B cell (primary cell): ENCODE data around the gene ICE2. TPM values are rescaled to one million over a fixed set of nuclear protein-coding genes. Genes with fewer than 3 reads are reported as not detected.

Experiments
- ATAC-seq: fragments of 200-7000 bp; cut with Tn5 transposase; one replicate; pipeline ENCODE4 v1.10.0; 2021; ENCODE audit warnings: low read depth, mild to moderate bottlenecking, moderate number of reproducible peaks, moderate library complexity
- CTCF ChIA-PET: fragments of 350-600 bp; sonication (Branson Sonifier 250); formaldehyde crosslinking; loops from one replicate; lab custom pipeline; 2021; ENCODE audit warnings: antibody characterized with exemption, inconsistent platforms; lab: Charles Lee
- POLR2A ChIA-PET: fragments of 350-600 bp; sonication (Branson Sonifier 250); formaldehyde crosslinking; loops from one replicate; lab custom pipeline; 2021; ENCODE audit warnings: antibody characterized with exemption; lab: Charles Lee
- DNase-seq: peaks from one replicate; pipeline ENCODE4 v3.0.0; 2013
- H2AFZ ChIP-seq: 2 replicates; pipeline ENCODE4 v1.6.1; 2012; ENCODE audit warnings: mild to moderate bottlenecking, low read depth, low read length; ENCODE audit not compliant: insufficient read depth, poor library complexity, severe bottlenecking
- H3K27ac ChIP-seq, 2 donors: 1 replicate in 1 of 2; 2 replicates in 1 of 2; pipeline ENCODE4 v1.5.1; 2012 to 2013; ENCODE audit warnings: low read length in 2 of 2, mild to moderate bottlenecking in 2 of 2, moderate library complexity in 1 of 2
- H3K27me3 ChIP-seq, 4 experiments: fragments of 200-600 bp in 1 of 4; sonication (generic) in 1 of 4; replicated peaks in 1 of 4; 1 replicate in 2 of 4; 2 replicates in 2 of 4; pipeline versions ENCODE4 v1.6.1 to v1.7.0; 2013 to 2016; ENCODE audit warnings: low read length in 3 of 4, mild to moderate bottlenecking in 2 of 4, mixed read lengths in 1 of 4, moderate library complexity in 1 of 4; ENCODE audit not compliant: insufficient read depth in 4 of 4, control insufficient read depth in 3 of 4; ENCODE audit errors: control extremely low read depth in 1 of 4
- H3K36me3 ChIP-seq, 2 experiments: replicated peaks in 1 of 2; 1 replicate in 1 of 2; 2 replicates in 1 of 2; pipeline versions ENCODE4 v1.6.1 to v1.7.1; 2013; ENCODE audit warnings: low read length in 1 of 2; ENCODE audit not compliant: insufficient read depth in 2 of 2, control insufficient read depth in 1 of 2; ENCODE audit errors: control extremely low read depth in 1 of 2, extremely low read depth in 1 of 2
- H3K4me1 ChIP-seq, 2 donors: fragments of 200-600 bp in 1 of 2; sonication (generic) in 1 of 2; 1 replicate in 1 of 2; 2 replicates in 1 of 2; pipeline versions ENCODE4 v1.5.1 to v1.6.1; 2013 to 2017; ENCODE audit warnings: low read length in 2 of 2; ENCODE audit not compliant: control insufficient read depth in 2 of 2, insufficient read depth in 2 of 2
- H3K4me2 ChIP-seq: replicated peaks from 2 replicates; pipeline ENCODE3; 2012; ENCODE audit warnings: mild to moderate bottlenecking, low read depth, low read length; ENCODE audit not compliant: poor library complexity, severe bottlenecking
- H3K4me3 ChIP-seq, 5 experiments: fragments of 200-600 bp in 1 of 5; sonication (generic) in 1 of 5; 1 replicate in 3 of 5; 2 replicates in 2 of 5; pipeline versions ENCODE4 v1.5.1 to v1.7.0; 2011 to 2016; ENCODE audit warnings: low read length in 4 of 5, mild to moderate bottlenecking in 4 of 5, low read depth in 2 of 5, control low read depth in 1 of 5, moderate library complexity in 1 of 5; ENCODE audit not compliant: insufficient read depth in 1 of 5; ENCODE audit errors: control extremely low read depth in 1 of 5, extremely low read depth in 1 of 5
- H3K79me2 ChIP-seq: fragments of 200-600 bp; sonication (generic); one replicate; pipeline ENCODE4 v1.6.0; 2016; ENCODE audit warnings: low read length; ENCODE audit not compliant: control insufficient read depth, insufficient read depth
- H3K9ac ChIP-seq: fragments of 200-600 bp; sonication (generic); 2 replicates; pipeline ENCODE4 v1.6.1; 2017; ENCODE audit warnings: mild to moderate bottlenecking, low read length, moderate library complexity
- H3K9me3 ChIP-seq, 3 donors: one replicate each; pipeline versions ENCODE4 v1.6.1 to v1.7.1; 2013; ENCODE audit warnings: low read length in 2 of 3; ENCODE audit not compliant: control insufficient read depth in 2 of 3, insufficient read depth in 1 of 3; ENCODE audit errors: control extremely low read depth in 1 of 3
- H4K20me1 ChIP-seq: 2 replicates; pipeline ENCODE4 v1.6.0; 2012; ENCODE audit warnings: mild to moderate bottlenecking, low read length; ENCODE audit not compliant: insufficient read depth, control insufficient read depth, poor library complexity, severe bottlenecking
- H3K27ac Mint-ChIP-seq: one replicate; pipeline ENCODE4 v1.8.0; 2021; ENCODE audit warnings: mixed read lengths
- H3K27me3 Mint-ChIP-seq: one replicate; pipeline ENCODE4 v1.8.0; 2021; ENCODE audit warnings: mixed read lengths
- H3K4me1 Mint-ChIP-seq: one replicate; pipeline ENCODE4 v1.8.0; 2021; ENCODE audit warnings: mixed read lengths
- H3K4me3 Mint-ChIP-seq: one replicate; pipeline ENCODE4 v1.8.0; 2021; ENCODE audit warnings: mixed read lengths
- H3K9me3 Mint-ChIP-seq: one replicate; pipeline ENCODE4 v1.8.0; 2022; ENCODE audit warnings: mixed read lengths; ENCODE audit not compliant: insufficient read depth
- EZH2 ChIP-seq: IDR thresholded peaks from 2 replicates; pipeline ENCODE4 v1.6.1; 2012; ENCODE audit warnings: borderline replicate concordance, low read depth, mild to moderate bottlenecking, moderate library complexity, low read length; ENCODE audit not compliant: insufficient read depth, poor library complexity, severe bottlenecking
- WGBS: methylation state at CpG from one replicate; pipeline ENCODE4 v1.1.5; 2013; ENCODE audit warnings: missing lambda C conversion rate; ENCODE audit not compliant: insufficient coverage; 5-methylcytosine and 5-hydroxymethylcytosine counted together
- intact Hi-C: fragments of 100-400 bp; cut with micrococcal nuclease; formaldehyde crosslinking; loops from one replicate; pipeline ENCODE4 v1.10.0; 2022
- polyA plus RNA-seq: library from polyadenylated mRNA; depleted of rRNA; stranded (reverse); fragments of >200 nt; gene quantifications from 2 replicates; pipeline ENCODE4 v1.2.3, GENCODE V29; 2012
- total RNA-seq, 2 donors: library from RNA; stranded (reverse); fragments of 120-200 nt in 1 of 2; gene quantifications; 1 replicate in 1 of 2; 2 replicates in 1 of 2; pipeline versions ENCODE4 v1.2.3 to v1.2.4, GENCODE V29; 2013 to 2022
- TF ChIP-seq, protein P1 (sequence below): fragments of 200-600 bp; IDR thresholded peaks from one replicate; pipeline ENCODE4 v1.8.0; 2022; ENCODE audit warnings: antibody characterized with exemption, mild to moderate bottlenecking

ICE2 gene
- total and polyA plus RNA-seq, 2 donors (not counting 1 experiment from before 2014, with no cell fraction given), result 19.0 to 71.2 TPM

- H3K9ac ChIP-seq, result no peak overlapping the region
- intact Hi-C loops, result loop anchor here (1.0 to 5.0 kb wide), 4 partner anchors 13 to 830 kb away; partner anchors contain the start of gene ICE2
- H3K9me3 Mint-ChIP-seq, result no peaks in the 10 kb centered on the region
- no peaks in the 10 kb centered on the region for H3K79me2 ChIP-seq
- ChIA-PET POLR2A (no interaction called here), CTCF (interaction anchor here (0.6 to 7.9 kb wide), 44 partner anchors 9 to 990 kb away, joined by 3 to 158 read pairs (median 4); partner anchors contain the start of genes ANXA2 and ICE2)
- no peak overlapping the region for H3K27ac ChIP-seq
- peak overlapping the region; percentile 42 for H2AFZ ChIP-seq
- no peak for TF ChIP-seq EZH2
- TF ChIP-seq, protein P1, sequence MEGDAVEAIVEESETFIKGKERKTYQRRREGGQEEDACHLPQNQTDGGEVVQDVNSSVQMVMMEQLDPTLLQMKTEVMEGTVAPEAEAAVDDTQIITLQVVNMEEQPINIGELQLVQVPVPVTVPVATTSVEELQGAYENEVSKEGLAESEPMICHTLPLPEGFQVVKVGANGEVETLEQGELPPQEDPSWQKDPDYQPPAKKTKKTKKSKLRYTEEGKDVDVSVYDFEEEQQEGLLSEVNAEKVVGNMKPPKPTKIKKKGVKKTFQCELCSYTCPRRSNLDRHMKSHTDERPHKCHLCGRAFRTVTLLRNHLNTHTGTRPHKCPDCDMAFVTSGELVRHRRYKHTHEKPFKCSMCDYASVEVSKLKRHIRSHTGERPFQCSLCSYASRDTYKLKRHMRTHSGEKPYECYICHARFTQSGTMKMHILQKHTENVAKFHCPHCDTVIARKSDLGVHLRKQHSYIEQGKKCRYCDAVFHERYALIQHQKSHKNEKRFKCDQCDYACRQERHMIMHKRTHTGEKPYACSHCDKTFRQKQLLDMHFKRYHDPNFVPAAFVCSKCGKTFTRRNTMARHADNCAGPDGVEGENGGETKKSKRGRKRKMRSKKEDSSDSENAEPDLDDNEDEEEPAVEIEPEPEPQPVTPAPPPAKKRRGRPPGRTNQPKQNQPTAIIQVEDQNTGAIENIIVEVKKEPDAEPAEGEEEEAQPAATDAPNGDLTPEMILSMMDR, result no peak
- no CpG with 5 or more reads among the region's 6 CpGs for WGBS
- no peaks in the 10 kb centered on the region for H3K27me3 Mint-ChIP-seq
- peaks cover 3% of the 10 kb centered on the region for H4K20me1 ChIP-seq
- peaks cover 8 to 9% of the 10 kb centered on the region in 2 donors for H3K4me1 ChIP-seq
- H3K4me3 ChIP-seq, result no peak overlapping the region
- H3K27ac Mint-ChIP-seq, result no peak overlapping the region
- no peaks in the 10 kb centered on the region for H3K9me3 ChIP-seq
- H3K4me3 Mint-ChIP-seq, result peak overlapping the region; percentile 40
- no peaks in the 10 kb centered on the region for H3K27me3 ChIP-seq
- peak overlapping the region; percentile 39 for H3K4me2 ChIP-seq
- H3K36me3 ChIP-seq, result peaks cover 0 to 4% of the 10 kb centered on the region in 2 experiments
- DNase-seq (peak; percentile 8), ATAC-seq (peak; percentile 39)
- peaks cover 13% of the 10 kb centered on the region for H3K4me1 Mint-ChIP-seq
Measured at GRCh38 chr15:60520013-60520824, 41.3 kb upstream of the ICE2 start.

DNA sequence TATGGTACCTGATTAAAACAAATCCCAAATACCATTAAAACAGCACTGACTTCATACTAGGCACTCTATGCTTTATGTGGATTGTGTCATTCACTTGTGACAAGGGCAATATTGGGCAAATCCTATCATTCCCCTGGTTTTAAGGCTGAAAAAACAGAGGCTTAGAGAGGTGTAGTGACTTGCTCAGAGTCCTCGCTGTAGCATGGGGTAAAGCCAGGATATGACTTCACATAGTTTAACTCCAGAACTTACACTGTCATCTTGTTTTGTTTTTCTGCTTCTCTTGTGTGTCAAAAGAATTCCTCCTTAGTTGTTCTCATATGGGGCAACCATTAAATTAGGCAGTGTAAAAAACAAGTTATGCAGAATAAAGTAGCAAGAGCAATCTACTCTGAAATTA is 40.3 kb upstream of the ICE2 start:
- ATAC-seq (no peak), DNase-seq (no peak)
- no CpG with 5 or more reads among the region's 1 CpG for WGBS
- Mint-ChIP-seq H3K27ac (no peak overlapping the region), H3K4me1 (peaks cover 13% of the 10 kb centered on the region), H3K9me3 (no peaks in the 10 kb centered on the region), H3K27me3 (no peaks in the 10 kb centered on the region), H3K4me3 (no peak overlapping the region)
- H3K36me3 ChIP-seq, result peaks cover 0 to 3% of the 10 kb centered on the region in 2 experiments
- no peaks in the 10 kb centered on the region for H3K27me3 ChIP-seq
- ChIA-PET CTCF (interaction anchor here (0.9 to 7.9 kb wide), 6 partner anchors 12 to 397 kb away, joined by 3 to 158 read pairs (median 9); no protein-coding TSS in a partner anchor), POLR2A (no interaction called here)
- no peaks in the 10 kb centered on the region for H3K9me3 ChIP-seq
- no peak overlapping the region for H3K4me3 ChIP-seq
- intact Hi-C loops, result no loop called here
- no peaks in the 10 kb centered on the region for H3K79me2 ChIP-seq
- TF ChIP-seq EZH2, result no peak
- TF ChIP-seq, protein P1, result no peak
- H3K9ac ChIP-seq, result no peak overlapping the region
- H3K27ac ChIP-seq, result no peak overlapping the region
- H3K4me1 ChIP-seq, result peaks cover 8 to 9% of the 10 kb centered on the region in 2 donors
- no peak overlapping the region for H2AFZ ChIP-seq
- H4K20me1 ChIP-seq, result peaks cover 3% of the 10 kb centered on the region
- no peak overlapping the region for H3K4me2 ChIP-seq
